H9 (cell line): ENCODE results near the gene CNKSR1. TPM values are rescaled to one million over a fixed set of nuclear protein-coding genes. Genes with fewer than 3 reads are reported as not detected.
A peak's percentile ranks its signal among the peaks of the same experiment; 100 is the strongest.

Experiments
- DNase-seq: peaks from one replicate; pipeline ENCODE4 v3.0.0-alpha.2; 2017
- H2AFZ ChIP-seq: one replicate; pipeline ENCODE4 v1.6.1; 2013; ENCODE audit warnings: mild to moderate bottlenecking, low read length, control low read depth, moderate library complexity
- H2AK5ac ChIP-seq: 2 replicates; pipeline ENCODE4 v1.6.1; 2013; ENCODE audit warnings: low read length, control low read depth, mixed read lengths; ENCODE audit not compliant: insufficient read length
- H2BK120ac ChIP-seq: one replicate; pipeline ENCODE4 v1.6.1; 2013; ENCODE audit warnings: low read depth, mild to moderate bottlenecking, low read length, control low read depth, inconsistent platforms; ENCODE audit not compliant: poor library complexity, severe bottlenecking
- H2BK12ac ChIP-seq: 2 replicates; pipeline ENCODE4 v1.6.1; 2013; ENCODE audit warnings: low read length, control low read depth, mixed read lengths, low read depth; ENCODE audit not compliant: insufficient read length
- H2BK15ac ChIP-seq: 2 replicates; pipeline ENCODE4 v1.6.1; 2013; ENCODE audit warnings: low read depth, low read length, control low read depth
- H2BK20ac ChIP-seq: one replicate; pipeline ENCODE4 v1.6.1; 2013; ENCODE audit warnings: low read depth, mild to moderate bottlenecking, low read length, control low read depth, inconsistent platforms; ENCODE audit not compliant: poor library complexity, severe bottlenecking
- H2BK5ac ChIP-seq: 2 replicates; pipeline ENCODE4 v1.6.1; 2013; ENCODE audit warnings: low read length, control low read depth, mixed read lengths; ENCODE audit not compliant: insufficient read length
- H3K14ac ChIP-seq: 2 replicates; pipeline ENCODE4 v1.6.1; 2013; ENCODE audit warnings: low read length, control low read depth; ENCODE audit not compliant: insufficient read depth
- H3K18ac ChIP-seq: 2 replicates; pipeline ENCODE4 v1.6.1; 2013; ENCODE audit warnings: low read depth, mild to moderate bottlenecking, mixed read lengths, low read length, control low read depth; ENCODE audit not compliant: insufficient read length
- H3K23ac ChIP-seq: 2 replicates; pipeline ENCODE4 v1.6.1; 2013; ENCODE audit warnings: low read length, control low read depth, mixed read lengths, low read depth; ENCODE audit not compliant: insufficient read length
- H3K23me2 ChIP-seq: 2 replicates; pipeline ENCODE4 v1.6.1; 2013; ENCODE audit warnings: low read depth, mild to moderate bottlenecking, mixed read lengths, low read length, control low read depth; ENCODE audit not compliant: insufficient read length, poor library complexity, severe bottlenecking
- H3K27ac ChIP-seq: 2 replicates; pipeline ENCODE4 v1.5.1; 2013; ENCODE audit warnings: low read length, control low read depth, mixed read lengths, low read depth; ENCODE audit not compliant: insufficient read length
- H3K27me3 ChIP-seq: 2 replicates; pipeline ENCODE4 v1.6.1; 2013; ENCODE audit warnings: low read length, control low read depth, inconsistent platforms; ENCODE audit not compliant: insufficient read depth
- H3K4ac ChIP-seq: 2 replicates; pipeline ENCODE4 v1.6.1; 2013; ENCODE audit warnings: low read depth, mild to moderate bottlenecking, control low read depth, inconsistent platforms, low read length, moderate library complexity
- H3K4me1 ChIP-seq: 2 replicates; pipeline ENCODE4 v1.6.1; 2013; ENCODE audit warnings: low read length, control low read depth, inconsistent platforms; ENCODE audit not compliant: insufficient read depth
- H3K4me2 ChIP-seq: 2 replicates; pipeline ENCODE4 v1.6.1; 2013; ENCODE audit warnings: low read length, control low read depth, mixed read lengths; ENCODE audit not compliant: insufficient read length, insufficient read depth
- H3K56ac ChIP-seq: 2 replicates; pipeline ENCODE4 v1.6.1; 2013; ENCODE audit warnings: low read depth, mild to moderate bottlenecking, mixed read lengths, low read length, control low read depth; ENCODE audit not compliant: insufficient read length
- H3K79me1 ChIP-seq: 2 replicates; pipeline ENCODE4 v1.6.1; 2013; ENCODE audit warnings: low read depth, mild to moderate bottlenecking, moderate library complexity, low read length, control low read depth, inconsistent platforms; ENCODE audit not compliant: insufficient read depth, poor library complexity, severe bottlenecking
- H3K79me2 ChIP-seq: 2 replicates; pipeline ENCODE4 v1.6.1; 2013; ENCODE audit warnings: low read length, control low read depth, inconsistent platforms; ENCODE audit not compliant: insufficient read depth
- H3K9ac ChIP-seq: 2 replicates; pipeline ENCODE4 v1.6.1; 2013; ENCODE audit warnings: low read length, control low read depth, mixed read lengths; ENCODE audit not compliant: insufficient read length; ENCODE audit errors: extremely low read depth
- H3K9me3 ChIP-seq: one replicate; pipeline ENCODE4 v1.6.1; 2013; ENCODE audit warnings: low read depth, low read length, inconsistent platforms; ENCODE audit not compliant: control insufficient read depth
- H3T11ph ChIP-seq: one replicate; pipeline ENCODE4 v1.6.1; 2013; ENCODE audit warnings: mild to moderate bottlenecking, low read length, control low read depth, inconsistent platforms
- H4K20me1 ChIP-seq: one replicate; pipeline ENCODE4 v1.6.1; 2013; ENCODE audit not compliant: control insufficient read depth, insufficient read length, insufficient read depth
- H4K5ac ChIP-seq: 2 replicates; pipeline ENCODE4 v1.6.1; 2013; ENCODE audit warnings: low read depth, mild to moderate bottlenecking, mixed read lengths, low read length, control low read depth; ENCODE audit not compliant: insufficient read length
- H4K8ac ChIP-seq: replicated peaks from 2 replicates; pipeline ENCODE4 v1.6.1; 2013; ENCODE audit warnings: low read length, control low read depth, mixed read lengths, low read depth; ENCODE audit not compliant: insufficient read length
- H4K91ac ChIP-seq: 2 replicates; pipeline ENCODE4 v1.6.1; 2013; ENCODE audit warnings: low read depth, mild to moderate bottlenecking, moderate library complexity, mixed read lengths, low read length, control low read depth; ENCODE audit not compliant: insufficient read length
- H3K27ac Mint-ChIP-seq, 3 experiments: 2 replicates in 2 of 3; 3 replicates in 1 of 3; pipeline ENCODE4 v1.8.0; 2020 to 2021; ENCODE audit warnings: mixed read lengths in 3 of 3, mild to moderate bottlenecking in 1 of 3, moderate library complexity in 1 of 3
- H3K27me3 Mint-ChIP-seq: 2 replicates; pipeline ENCODE4 v1.8.0; 2021; ENCODE audit warnings: low read depth, mild to moderate bottlenecking, moderate library complexity, mixed read lengths
- H3K36me3 Mint-ChIP-seq, 3 experiments: 2 replicates in 2 of 3; 3 replicates in 1 of 3; pipeline ENCODE4 v1.8.0; 2020 to 2021; ENCODE audit warnings: low read depth in 3 of 3, mixed read lengths in 3 of 3; ENCODE audit not compliant: insufficient read depth in 1 of 3
- H3K4me1 Mint-ChIP-seq, 2 experiments: 2 replicates each; pipeline ENCODE4 v1.8.0; 2020; ENCODE audit warnings: mixed read lengths in 2 of 2
- H3K4me3 Mint-ChIP-seq, 2 experiments: 2 replicates in 1 of 2; 3 replicates in 1 of 2; pipeline ENCODE4 v1.8.0; 2020 to 2021; ENCODE audit warnings: mild to moderate bottlenecking in 2 of 2, mixed read lengths in 2 of 2, moderate library complexity in 1 of 2
- H3K9me3 Mint-ChIP-seq, 2 experiments: 2 replicates in 1 of 2; 3 replicates in 1 of 2; pipeline ENCODE4 v1.8.0; 2020; ENCODE audit warnings: mild to moderate bottlenecking in 2 of 2, mixed read lengths in 2 of 2, moderate library complexity in 1 of 2
- CTCF ChIP-seq: fragments of 200-600 bp; sonication (generic); conservative IDR thresholded peaks from 3 replicates; pipeline ENCODE4 v1.8.0; 2021; ENCODE audit warnings: antibody characterized with exemption, mild to moderate bottlenecking
- WGBS: extraction: QIAGEN DNeasy Blood & Tissue Kit; methylation state at CpG from one replicate; pipeline ENCODE4 v1.1.7; 2013; ENCODE audit warnings: missing lambda C conversion rate, low lambda C conversion rate, mixed read lengths; ENCODE audit not compliant: insufficient read length; ENCODE audit errors: extremely low coverage; 5-methylcytosine and 5-hydroxymethylcytosine counted together
- total RNA-seq: library from RNA; stranded (reverse); gene quantifications from 2 replicates; pipeline ENCODE4 v1.2.1, GENCODE V29; 2021

CNKSR1 gene
- total RNA-seq, 1 experiment from 2014 or later, result 26.3 TPM

- H2AK5ac ChIP-seq, result no peak overlapping the region
Observed at GRCh38 chr1:26155370-26156284, 21.7 kb upstream of the CNKSR1 start.

More at GRCh38 chr1:26155370-26156284, 21.7 kb upstream of the CNKSR1 start:
- Histone ChIP-seq H3K14ac (no peak overlapping the region), H3K27ac (no peak overlapping the region), H4K20me1 (no peaks in the 10 kb centered on the region), H3T11ph (no peak overlapping the region), H3K18ac (no peak overlapping the region), H2BK20ac (no peak overlapping the region), H3K23me2 (peaks cover 13% of the 10 kb centered on the region), H2BK15ac (no peak overlapping the region), H3K27me3 (peaks cover 35% of the 10 kb centered on the region; the same call in 1 of the 2 replicates), H3K23ac (no peak overlapping the region), H4K91ac (no peak overlapping the region), H3K4ac (no peak overlapping the region), H3K9me3 (no peaks in the 10 kb centered on the region), H2BK5ac (no peak overlapping the region), H3K79me1 (no peaks in the 10 kb centered on the region), H3K56ac (no peak overlapping the region), H2BK120ac (no peak overlapping the region), H3K4me2 (peak overlapping the region; percentile 56), H4K5ac (no peak overlapping the region), H3K9ac (no peak overlapping the region), H3K4me1 (peaks cover 11% of the 10 kb centered on the region; the same call in 1 of the 2 replicates), H4K8ac (no peak overlapping the region), H3K79me2 (no peaks in the 10 kb centered on the region), H2BK12ac (no peak overlapping the region), H2AFZ (no peak overlapping the region)
- Mint-ChIP-seq H3K27me3 (peaks cover 100% of the 10 kb centered on the region), H3K36me3 (no peaks in the 10 kb centered on the region), H3K4me3 (peak overlapping the region; percentile 39 to 75), H3K27ac (peak overlapping the region in 1 of 3 experiments; percentile 32; a peak in 1 of 7 replicates), H3K4me1 (peaks cover 40 to 53% of the 10 kb centered on the region in 2 experiments), H3K9me3 (no peaks in the 10 kb centered on the region)
- no peak for TF ChIP-seq CTCF
- WGBS, result no CpG with 5 or more reads among the region's 21 CpGs
- no peak for DNase-seq
